ENCODE data around the gene CLPTM1L.

DNA sequence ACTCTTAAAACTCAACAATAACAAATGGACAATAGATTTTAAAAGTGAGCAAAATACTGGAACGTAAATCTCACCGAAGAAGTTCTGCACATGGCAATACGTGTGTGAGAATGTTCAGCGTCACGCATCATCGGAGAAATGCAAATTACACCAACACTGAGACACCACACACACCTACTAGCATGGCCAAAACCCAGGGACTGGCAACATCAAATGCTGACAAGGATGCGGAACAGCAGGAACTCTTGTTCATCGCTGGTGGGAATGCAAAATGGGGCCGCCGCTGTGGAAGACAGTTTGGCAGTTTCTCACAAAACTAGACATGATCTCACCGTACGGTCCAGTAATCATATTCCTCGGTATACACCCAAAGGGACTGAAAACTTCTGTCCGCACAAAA lies 21.6 kb upstream of the CLPTM1L start:
- TF ChIP-seq, protein P1, sequence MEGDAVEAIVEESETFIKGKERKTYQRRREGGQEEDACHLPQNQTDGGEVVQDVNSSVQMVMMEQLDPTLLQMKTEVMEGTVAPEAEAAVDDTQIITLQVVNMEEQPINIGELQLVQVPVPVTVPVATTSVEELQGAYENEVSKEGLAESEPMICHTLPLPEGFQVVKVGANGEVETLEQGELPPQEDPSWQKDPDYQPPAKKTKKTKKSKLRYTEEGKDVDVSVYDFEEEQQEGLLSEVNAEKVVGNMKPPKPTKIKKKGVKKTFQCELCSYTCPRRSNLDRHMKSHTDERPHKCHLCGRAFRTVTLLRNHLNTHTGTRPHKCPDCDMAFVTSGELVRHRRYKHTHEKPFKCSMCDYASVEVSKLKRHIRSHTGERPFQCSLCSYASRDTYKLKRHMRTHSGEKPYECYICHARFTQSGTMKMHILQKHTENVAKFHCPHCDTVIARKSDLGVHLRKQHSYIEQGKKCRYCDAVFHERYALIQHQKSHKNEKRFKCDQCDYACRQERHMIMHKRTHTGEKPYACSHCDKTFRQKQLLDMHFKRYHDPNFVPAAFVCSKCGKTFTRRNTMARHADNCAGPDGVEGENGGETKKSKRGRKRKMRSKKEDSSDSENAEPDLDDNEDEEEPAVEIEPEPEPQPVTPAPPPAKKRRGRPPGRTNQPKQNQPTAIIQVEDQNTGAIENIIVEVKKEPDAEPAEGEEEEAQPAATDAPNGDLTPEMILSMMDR (conservative IDR thresholded peaks at IDR 0.05): no peak
- TF ChIP-seq ZFX (IDR thresholded peaks at IDR 0.05): no peak

Data from C4-2B (cell line).